ENCODE data around the gene YPEL5. TPM values are rescaled to one million over a fixed set of nuclear protein-coding genes. Genes with fewer than 3 reads are reported as not detected.

Gene YPEL5
- polyA plus RNA-seq, 3 donors, result 231 to 254 (median 235) TPM

GRCh38 chr2:30147715-30148610 lies 1.2 kb downstream of the YPEL5 start:
- Histone ChIP-seq H3K4me2 (replicated peaks; ENCODE audit: extremely low read depth, low read length, poor library complexity, severe bottlenecking) (peak overlapping the region; percentile 86), H3K9ac (ENCODE audit: insufficient read depth, low read length, poor library complexity, severe bottlenecking) (peak overlapping the region; percentile 98), H3K4me1 (ENCODE audit: control insufficient read depth in 1 of 2, insufficient read depth in 2 of 2, low read length in 2 of 2) (peaks cover 36 to 42% of the 10 kb centered on the region in 2 donors), H3K9me3 (replicated peaks in 1 of 2; ENCODE audit: control insufficient read depth in 1 of 2, insufficient read depth in 1 of 2, low read length in 2 of 2) (no peaks in the 10 kb centered on the region), H3K36me3 (replicated peaks in 1 of 2; ENCODE audit: control insufficient read depth in 1 of 2, insufficient read depth in 2 of 2, low read length in 2 of 2) (peaks cover 13 to 40% of the 10 kb centered on the region in 2 donors), H4K20me1 (ENCODE audit: insufficient read depth, low read length) (peaks cover 56% of the 10 kb centered on the region), H2AFZ (ENCODE audit: insufficient read depth, low read depth, low read length, poor library complexity, severe bottlenecking) (no peak overlapping the region), H3K4me3 (replicated peaks in 1 of 3; ENCODE audit: low read depth in 2 of 3, low read length in 3 of 3) (peak overlapping the region; percentile 52 to 87 (median 82)), H3K27ac (ENCODE audit: low read depth in 1 of 2, low read length in 2 of 2) (peak overlapping the region; percentile 76 to 92), H3K27me3 (ENCODE audit: control insufficient read depth in 2 of 2, insufficient read depth in 2 of 2, low read length in 2 of 2) (no peaks in the 10 kb centered on the region), H3K79me2 (ENCODE audit: insufficient read depth, low read length) (peaks cover 58% of the 10 kb centered on the region)
- 0% methylated on average over 31 of the region's 50 CpGs for WGBS (ENCODE audit: insufficient coverage)
- intact Hi-C loops (cut with micrococcal nuclease), result no loop called here
- H3K4me3 Mint-ChIP-seq, result peak overlapping the region; percentile 83 to 95
- H3K4me1 Mint-ChIP-seq, result peaks cover 40% of the 10 kb centered on the region
- peaks cover 0 to 2% (median 0%) of the 10 kb centered on the region in 3 donors for H3K27me3 Mint-ChIP-seq (ENCODE audit: low read depth in 3 of 3)
- peaks cover 33 to 43% of the 10 kb centered on the region in 2 donors for H3K36me3 Mint-ChIP-seq
- peak; percentile 74 for TF ChIP-seq CTCF (IDR thresholded peaks at IDR 0.05)
- peak; percentile 63 to 80 (median 79) for DNase-seq
- H3K9me3 Mint-ChIP-seq, result peaks cover 0 to 2% (median 0%) of the 10 kb centered on the region in 7 donors
- H3K27ac Mint-ChIP-seq, result peak overlapping the region; percentile 93 to 97 (median 95)

- 0% methylated on average over 2 of the region's 4 CpGs for WGBS (ENCODE audit: insufficient coverage)
- peaks cover 40% of the 10 kb centered on the region for H3K4me1 Mint-ChIP-seq
- Histone ChIP-seq H2AFZ (ENCODE audit: insufficient read depth, low read depth, low read length, poor library complexity, severe bottlenecking) (no peak overlapping the region), H3K79me2 (ENCODE audit: insufficient read depth, low read length) (peaks cover 66% of the 10 kb centered on the region), H3K4me2 (replicated peaks; ENCODE audit: extremely low read depth, low read length, poor library complexity, severe bottlenecking) (peak overlapping the region; percentile 86), H3K9ac (ENCODE audit: insufficient read depth, low read length, poor library complexity, severe bottlenecking) (peak overlapping the region; percentile 98), H4K20me1 (ENCODE audit: insufficient read depth, low read length) (peaks cover 65% of the 10 kb centered on the region), H3K36me3 (replicated peaks in 1 of 2; ENCODE audit: control insufficient read depth in 1 of 2, insufficient read depth in 2 of 2, low read length in 2 of 2) (peaks cover 20 to 49% of the 10 kb centered on the region in 2 donors), H3K4me3 (replicated peaks in 1 of 3; ENCODE audit: low read depth in 2 of 3, low read length in 3 of 3) (peak overlapping the region; percentile 52 to 87 (median 82)), H3K27me3 (ENCODE audit: control insufficient read depth in 2 of 2, insufficient read depth in 2 of 2, low read length in 2 of 2) (no peaks in the 10 kb centered on the region), H3K9me3 (replicated peaks in 1 of 2; ENCODE audit: control insufficient read depth in 1 of 2, insufficient read depth in 1 of 2, low read length in 2 of 2) (no peaks in the 10 kb centered on the region), H3K4me1 (ENCODE audit: control insufficient read depth in 1 of 2, insufficient read depth in 2 of 2, low read length in 2 of 2) (peaks cover 36 to 42% of the 10 kb centered on the region in 2 donors), H3K27ac (ENCODE audit: low read depth in 1 of 2, low read length in 2 of 2) (peak overlapping the region in 1 of 2 donors; percentile 92)
- peaks cover 36 to 51% of the 10 kb centered on the region in 2 donors for H3K36me3 Mint-ChIP-seq
- peak overlapping the region; percentile 83 to 95 for H3K4me3 Mint-ChIP-seq
- peaks cover 0 to 2% (median 0%) of the 10 kb centered on the region in 3 donors for H3K27me3 Mint-ChIP-seq (ENCODE audit: low read depth in 3 of 3)
- H3K9me3 Mint-ChIP-seq, result peaks cover 0 to 2% (median 0%) of the 10 kb centered on the region in 7 donors
- peak overlapping the region; percentile 93 to 97 (median 95) for H3K27ac Mint-ChIP-seq
- DNase-seq, result peak in 2 of 3 donors; percentile 14
- intact Hi-C loops (cut with micrococcal nuclease), result no loop called here
- no peak for TF ChIP-seq CTCF (IDR thresholded peaks at IDR 0.05)
Measured at GRCh38 chr2:30148850-30149249, 2.0 kb downstream of the YPEL5 start.

Measured in CD14-positive monocyte (primary cell).